Measurements from ENCODE around the gene NUDT13.
A peak's percentile ranks its signal among the peaks of the same experiment; 100 is the strongest.

The NUDT13 gene

GRCh38 chr10:73110345-73110849 lies at the start of gene NUDT13:
NUDT13 (plus strand) TSS chr10:73110455; CDS start chr10:73114366, 3,911 bp downstream.
- peak within 1 kb of the TSS; percentile 58 for H3K4me3 ChIP-seq (ENCODE audit: low read depth, low read length)
- DNase-seq (ENCODE audit: low read depth), result no peak

DNA sequence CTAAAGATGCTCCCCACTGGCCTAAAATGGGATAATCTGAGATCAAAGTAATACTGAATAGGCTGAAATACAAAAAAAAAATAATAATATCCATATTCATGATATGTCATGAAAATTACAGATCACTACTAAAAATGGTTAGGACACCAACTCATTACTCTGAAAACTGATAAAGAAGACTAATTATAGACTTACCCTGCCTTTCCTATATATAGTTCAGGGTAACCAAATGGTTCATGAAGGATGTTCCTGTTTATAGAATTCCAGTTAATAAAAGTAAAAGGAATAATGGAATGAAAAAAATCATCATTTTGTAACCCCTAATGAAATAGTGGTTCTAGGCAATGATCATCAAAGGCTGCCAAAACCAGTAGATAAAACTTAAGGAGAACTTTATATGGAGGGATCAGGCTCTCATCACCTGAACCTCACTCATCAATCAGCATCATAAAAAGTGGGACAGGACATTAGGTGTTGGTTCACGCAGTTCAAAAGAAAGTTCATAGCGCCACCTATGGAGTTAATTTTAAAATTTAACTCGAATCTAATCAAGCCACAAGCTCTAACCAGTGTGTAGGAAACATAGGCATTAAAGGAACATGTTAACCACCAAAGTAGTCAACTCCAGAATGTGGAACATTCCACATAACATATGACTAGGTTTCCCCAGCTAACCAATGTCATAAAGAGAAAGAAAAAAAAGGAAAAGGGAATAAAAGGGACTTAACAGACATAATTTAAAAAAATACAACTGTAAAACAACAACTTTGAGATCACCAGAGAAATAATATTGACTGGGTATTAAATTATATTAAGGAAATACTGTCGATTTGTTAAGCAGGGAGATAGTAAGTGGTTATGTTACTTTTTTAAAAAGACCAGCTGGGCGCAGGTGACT lies 49.3 kb upstream of the NUDT13 start:
- H3K4me3 ChIP-seq (ENCODE audit: low read depth, low read length), result no peak overlapping the region
- DNase-seq (ENCODE audit: low read depth), result no peak

DNA sequence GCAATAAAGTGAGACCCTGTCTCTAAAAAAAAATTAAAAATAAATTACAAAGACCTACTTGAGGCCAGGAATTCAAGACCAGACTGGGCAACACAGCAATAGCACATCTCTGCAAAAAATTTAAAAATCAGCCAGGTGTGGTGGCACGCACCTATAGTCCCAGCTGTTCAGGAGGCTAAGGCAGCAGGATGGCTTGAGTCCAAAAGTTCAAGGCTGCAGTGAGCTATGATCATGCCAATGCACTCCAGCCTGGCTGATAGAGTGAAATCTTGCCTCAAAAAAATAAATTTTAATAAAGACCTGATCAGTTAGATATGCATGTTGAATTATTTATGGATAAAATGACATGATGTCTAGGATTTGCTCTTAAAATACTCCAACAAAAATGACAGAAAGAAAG lies 48.5 kb upstream of the NUDT13 start:
- DNase-seq (ENCODE audit: low read depth), result no peak

DNA sequence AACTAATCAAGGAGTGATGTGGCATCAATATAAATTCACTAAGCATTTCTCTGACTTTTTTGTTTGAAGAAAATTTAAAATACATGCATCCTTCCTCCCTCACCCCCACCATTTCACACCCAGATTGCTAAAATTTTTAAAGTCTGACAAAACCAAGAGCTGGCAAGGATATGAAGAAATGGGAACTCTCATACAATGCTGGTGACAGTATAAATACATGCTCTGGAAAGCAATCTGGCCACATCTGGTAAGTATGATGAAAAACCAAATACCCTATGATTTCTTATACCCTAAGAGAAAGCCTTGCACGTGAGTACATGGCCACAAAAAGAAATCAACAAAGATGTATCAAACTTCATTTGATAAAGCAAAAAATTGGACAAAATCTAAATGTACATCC lies 44.8 kb upstream of the NUDT13 start:
- no peak overlapping the region for H3K4me3 ChIP-seq (ENCODE audit: low read depth, low read length)
- DNase-seq (ENCODE audit: low read depth), result no peak

More for the DNA sequence above, 48.5 kb upstream of the NUDT13 start:
- H3K4me3 ChIP-seq (ENCODE audit: low read depth, low read length), result no peak overlapping the region

GRCh38 chr10:73073627-73074026 lies 36.6 kb upstream of the NUDT13 start:
- H3K4me3 ChIP-seq (ENCODE audit: low read depth, low read length), result no peak overlapping the region
- no peak for DNase-seq (ENCODE audit: low read depth)

GRCh38 chr10:73075829-73076228 lies 34.4 kb upstream of the NUDT13 start:
- no peak for DNase-seq (ENCODE audit: low read depth)
- no peak overlapping the region for H3K4me3 ChIP-seq (ENCODE audit: low read depth, low read length)

DNA sequence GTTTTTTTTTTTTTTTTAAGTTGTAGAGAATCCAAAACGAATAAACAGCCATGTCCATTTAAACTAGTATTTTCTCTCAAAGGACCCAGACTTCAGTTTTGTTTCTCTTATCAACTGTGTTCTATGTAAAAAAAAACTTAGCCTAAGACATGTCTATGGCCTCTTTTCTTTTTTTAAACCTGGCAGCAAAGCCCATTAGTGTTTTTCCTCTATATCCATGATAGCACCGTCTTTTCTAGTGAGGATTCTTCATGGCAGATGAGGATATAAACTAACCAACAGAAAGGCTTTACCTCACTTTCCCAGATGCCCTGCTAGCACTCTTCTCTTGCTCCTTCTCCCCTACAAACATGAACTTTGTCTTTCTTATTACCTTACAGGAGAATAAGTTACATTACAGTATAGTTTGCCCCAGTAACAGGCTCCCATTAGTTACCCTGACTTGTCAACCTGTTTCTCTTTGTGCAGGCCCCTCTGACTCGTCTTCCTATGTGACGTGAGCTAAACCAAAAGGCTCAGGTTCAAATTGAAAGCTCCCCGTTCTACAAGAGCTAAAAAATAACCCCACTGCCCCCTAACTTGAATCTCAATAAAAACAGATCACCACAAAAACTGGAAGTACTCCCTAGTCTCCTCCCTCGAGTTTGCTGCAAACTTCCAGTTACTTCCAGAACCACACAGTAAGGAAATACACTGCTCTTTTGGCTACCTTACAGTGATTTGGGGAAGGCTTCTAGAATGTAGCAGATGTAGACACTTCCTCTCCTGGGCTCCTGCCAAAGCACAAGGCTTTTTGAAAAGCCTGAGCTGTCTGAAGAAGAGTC lies 33.7 kb upstream of the NUDT13 start:
- peak; percentile 21 for DNase-seq (ENCODE audit: low read depth)
- H3K4me3 ChIP-seq (ENCODE audit: low read depth, low read length), result no peak overlapping the region

DNA sequence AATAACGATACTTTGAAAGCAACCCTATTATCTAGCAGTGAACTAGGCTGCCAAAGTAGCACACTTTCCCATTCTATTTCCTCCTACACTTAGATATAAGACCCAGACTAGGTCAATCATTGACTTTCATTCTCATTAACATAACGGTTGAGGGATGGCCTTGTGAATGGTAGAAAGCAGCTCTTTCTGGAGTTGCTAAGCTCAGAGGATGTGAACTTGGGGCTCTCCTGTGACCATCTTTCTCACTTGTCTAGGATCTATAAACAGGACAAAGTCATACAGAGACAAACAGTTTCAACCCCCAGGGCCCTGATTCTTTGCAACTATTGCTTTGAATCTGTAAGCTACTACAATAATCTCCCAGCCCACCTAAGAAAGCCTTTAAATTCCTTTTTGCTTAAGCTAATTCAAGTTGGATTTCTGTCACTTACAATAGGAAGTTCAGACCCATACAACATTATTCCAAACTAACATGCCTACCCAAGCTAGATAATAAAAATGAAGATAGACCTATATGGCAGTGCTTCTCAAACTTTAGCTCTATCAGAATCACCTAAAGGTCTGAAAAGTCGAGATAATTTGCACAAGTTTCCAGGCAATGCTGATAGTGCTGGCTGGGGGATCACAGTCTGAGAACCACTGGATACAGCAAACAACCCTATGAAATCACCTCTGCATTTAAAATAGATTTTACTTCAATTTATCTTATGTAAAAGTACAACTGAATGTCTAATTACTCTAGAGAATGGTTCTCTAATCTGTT lies 30.3 kb upstream of the NUDT13 start:
- no peak for DNase-seq (ENCODE audit: low read depth)
- no peak overlapping the region for H3K4me3 ChIP-seq (ENCODE audit: low read depth, low read length)

- no peak overlapping the region for H3K4me3 ChIP-seq (ENCODE audit: low read depth, low read length)
- no peak for DNase-seq (ENCODE audit: low read depth)
These were observed 27.0 kb upstream of the NUDT13 start for GRCh38 chr10:73083221-73083620.

GRCh38 chr10:73084209-73084608 lies 26.0 kb upstream of the NUDT13 start:
- DNase-seq (ENCODE audit: low read depth), result no peak
- no peak overlapping the region for H3K4me3 ChIP-seq (ENCODE audit: low read depth, low read length)

GRCh38 chr10:73086816-73087215 lies 23.4 kb upstream of the NUDT13 start:
- no peak for DNase-seq (ENCODE audit: low read depth)
- H3K4me3 ChIP-seq (ENCODE audit: low read depth, low read length), result no peak overlapping the region

GRCh38 chr10:73088304-73088703 lies 22.0 kb upstream of the NUDT13 start:
- H3K4me3 ChIP-seq (ENCODE audit: low read depth, low read length), result no peak overlapping the region
- no peak for DNase-seq (ENCODE audit: low read depth)

DNA sequence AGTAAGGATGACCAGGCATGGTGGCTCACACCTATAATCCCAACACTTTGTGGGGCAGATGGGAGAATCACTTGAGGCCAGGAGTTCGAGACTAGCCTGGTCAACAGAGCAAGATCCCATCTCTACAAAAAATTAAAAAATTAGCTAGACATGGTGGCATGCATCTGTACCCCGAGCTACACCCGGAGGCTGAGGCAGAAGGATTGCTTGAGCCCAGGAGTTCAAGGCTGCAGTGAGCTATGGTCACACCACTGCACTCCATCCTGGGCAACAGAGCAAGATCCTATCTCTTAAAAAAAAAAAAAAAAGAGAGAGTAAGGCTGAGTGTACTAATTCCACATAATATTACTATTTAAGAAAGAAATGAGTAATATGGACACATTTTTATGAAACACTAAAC lies 17.4 kb upstream of the NUDT13 start:
- H3K4me3 ChIP-seq (ENCODE audit: low read depth, low read length), result no peak overlapping the region
- DNase-seq (ENCODE audit: low read depth), result no peak

DNA sequence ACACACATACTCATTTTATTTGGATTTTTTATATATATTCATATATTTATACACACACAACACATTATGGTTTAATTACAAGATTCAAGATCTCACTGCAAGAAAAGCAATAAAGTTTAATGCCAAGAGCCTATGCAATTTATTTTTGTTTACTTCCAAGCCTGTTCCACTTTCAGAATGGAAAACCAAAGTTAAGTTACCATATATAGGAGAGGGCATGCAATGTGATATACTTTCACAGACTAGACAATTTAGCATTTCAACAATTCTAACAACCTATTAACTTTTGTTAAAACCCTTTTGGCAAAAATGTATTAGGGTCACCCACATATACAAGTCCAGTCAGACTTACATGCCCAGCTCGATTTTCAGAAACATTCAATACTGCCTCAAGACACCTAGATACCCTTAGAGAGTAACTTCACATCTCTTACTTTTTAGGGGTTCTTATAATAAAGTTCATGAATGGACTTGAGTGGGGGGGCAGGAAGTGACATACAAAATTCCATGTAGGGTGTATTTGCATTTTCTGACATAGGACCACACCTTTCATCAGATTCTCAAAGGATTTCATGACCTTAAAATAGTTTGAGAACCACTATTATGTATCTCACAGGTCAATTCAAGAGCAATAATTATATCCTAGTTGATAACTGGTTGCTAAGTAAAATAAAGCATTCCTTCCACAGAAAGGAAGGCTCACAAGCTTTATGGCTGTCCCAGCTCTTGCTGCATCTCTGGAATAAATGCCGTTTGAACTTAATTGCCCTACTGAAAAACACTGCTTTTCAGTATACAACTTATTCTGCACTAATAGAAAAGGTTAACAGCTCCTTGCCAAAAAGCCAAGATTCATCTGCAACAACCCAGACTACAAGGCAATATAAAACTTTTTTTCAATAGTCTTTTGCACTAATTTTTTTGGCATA lies 16.1 kb upstream of the NUDT13 start:
- no peak for DNase-seq (ENCODE audit: low read depth)
- H3K4me3 ChIP-seq (ENCODE audit: low read depth, low read length), result peak overlapping the region; percentile 99

GRCh38 chr10:73094986-73095480 lies 15.2 kb upstream of the NUDT13 start:
- DNase-seq (ENCODE audit: low read depth), result no peak
- peak overlapping the region; percentile 99 for H3K4me3 ChIP-seq (ENCODE audit: low read depth, low read length)

GRCh38 chr10:73095481-73096021 lies 14.7 kb upstream of the NUDT13 start:
- peak overlapping the region; percentile 99 for H3K4me3 ChIP-seq (ENCODE audit: low read depth, low read length)
- DNase-seq (ENCODE audit: low read depth), result no peak

GRCh38 chr10:73096041-73096448 lies 14.2 kb upstream of the NUDT13 start:
- peak overlapping the region; percentile 99 for H3K4me3 ChIP-seq (ENCODE audit: low read depth, low read length)
- no peak for DNase-seq (ENCODE audit: low read depth)

All from skeletal muscle cell (primary cell).